Fibroblast of lung (primary cell): ENCODE results near the gene ZKSCAN3. TPM values are rescaled to one million over a fixed set of nuclear protein-coding genes. Genes with fewer than 3 reads are reported as not detected.

Source experiments
- DNase-seq, 2 donors: peaks; one replicate each; pipeline versions ENCODE4 v3.0.0 to v3.0.0-alpha.2; 2010; ENCODE audit warnings: low read depth in 2 of 2
- H2AFZ ChIP-seq: 2 replicates; pipeline ENCODE4 v1.5.1; 2012; ENCODE audit warnings: low read length, control low read depth, inconsistent platforms
- H3K27ac ChIP-seq: 2 replicates; pipeline ENCODE4 v1.5.1; 2011; ENCODE audit warnings: low read length, control low read depth; ENCODE audit not compliant: insufficient read depth
- H3K27me3 ChIP-seq: 2 replicates; pipeline ENCODE4 v1.5.1; 2011; ENCODE audit warnings: mild to moderate bottlenecking, low read length; ENCODE audit not compliant: control insufficient read depth, insufficient read depth
- H3K36me3 ChIP-seq: 2 replicates; pipeline ENCODE4 v1.5.1; 2011; ENCODE audit warnings: low read length; ENCODE audit not compliant: control insufficient read depth, insufficient read depth
- H3K4me1 ChIP-seq: 2 replicates; pipeline ENCODE4 v1.5.1; 2011; ENCODE audit warnings: low read length; ENCODE audit not compliant: control insufficient read depth, insufficient read depth; ENCODE audit errors: extremely low read depth
- H3K4me2 ChIP-seq: 2 replicates; pipeline ENCODE4 v1.5.1; 2011; ENCODE audit warnings: low read length, control low read depth; ENCODE audit not compliant: insufficient read depth; ENCODE audit errors: extremely low read depth
- H3K4me3 ChIP-seq, 4 experiments: fragments of 200-600 bp in 1 of 4; sonication (generic) in 1 of 4; replicated peaks in 1 of 4; 2 replicates each; pipeline ENCODE4 v1.5.1; 2011 to 2016; ENCODE audit warnings: low read length in 4 of 4, low read depth in 3 of 4, mild to moderate bottlenecking in 3 of 4, control low read depth in 2 of 4, inconsistent platforms in 1 of 4, mixed read lengths in 1 of 4; ENCODE audit not compliant: insufficient read depth in 1 of 4; ENCODE audit errors: control extremely low read depth in 1 of 4
- H3K79me2 ChIP-seq: 2 replicates; pipeline ENCODE4 v1.5.1; 2012; ENCODE audit warnings: mild to moderate bottlenecking, low read length, inconsistent platforms; ENCODE audit not compliant: control insufficient read depth, insufficient read depth
- H3K9ac ChIP-seq: 2 replicates; pipeline ENCODE4 v1.5.1; 2011; ENCODE audit warnings: mild to moderate bottlenecking, low read length, control low read depth; ENCODE audit not compliant: insufficient read depth
- H3K9me3 ChIP-seq: 2 replicates; pipeline ENCODE4 v1.5.1; 2012; ENCODE audit warnings: low read depth, low read length; ENCODE audit not compliant: control insufficient read depth, insufficient read depth
- H4K20me1 ChIP-seq: 2 replicates; pipeline ENCODE4 v1.5.1; 2011; ENCODE audit warnings: low read length; ENCODE audit not compliant: control insufficient read depth, insufficient read depth; ENCODE audit errors: extremely low read depth
- EZH2 ChIP-seq: IDR thresholded peaks from 2 replicates; pipeline ENCODE4 v1.5.1; 2012; ENCODE audit warnings: low read length, control low read depth, mild to moderate bottlenecking; ENCODE audit errors: missing control alignments
- polyA plus RNA-seq, 2 donors: library from polyadenylated mRNA; depleted of rRNA in 1 of 2; stranded (reverse) in 1 of 2; unstranded in 1 of 2; fragments of >200 nt; gene quantifications; 2 replicates each; pipeline ENCODE4 v1.2.1, GENCODE V29; 2011 to 2012; ENCODE audit warnings: missing spikeins in 1 of 2
- total RNA-seq: library from RNA; depleted of rRNA; stranded (reverse); fragments of >200 nt; gene quantifications from 2 replicates; pipeline ENCODE4 v1.2.1, GENCODE V29; 2014
- TF ChIP-seq, protein P1 (sequence below), 2 donors: IDR thresholded peaks in 1 of 2; conservative IDR thresholded peaks in 1 of 2; 1 replicate in 1 of 2; 2 replicates in 1 of 2; pipeline ENCODE4 v1.5.1; 2011 to 2012; ENCODE audit warnings: low read length in 2 of 2, control low read depth in 1 of 2, inconsistent platforms in 1 of 2, low read depth in 1 of 2, mild to moderate bottlenecking in 1 of 2

ZKSCAN3 gene
- total and polyA plus RNA-seq, 2 donors (not counting 1 experiment from before 2014, with no cell fraction given) = 3.9 to 6.9 TPM

DNA sequence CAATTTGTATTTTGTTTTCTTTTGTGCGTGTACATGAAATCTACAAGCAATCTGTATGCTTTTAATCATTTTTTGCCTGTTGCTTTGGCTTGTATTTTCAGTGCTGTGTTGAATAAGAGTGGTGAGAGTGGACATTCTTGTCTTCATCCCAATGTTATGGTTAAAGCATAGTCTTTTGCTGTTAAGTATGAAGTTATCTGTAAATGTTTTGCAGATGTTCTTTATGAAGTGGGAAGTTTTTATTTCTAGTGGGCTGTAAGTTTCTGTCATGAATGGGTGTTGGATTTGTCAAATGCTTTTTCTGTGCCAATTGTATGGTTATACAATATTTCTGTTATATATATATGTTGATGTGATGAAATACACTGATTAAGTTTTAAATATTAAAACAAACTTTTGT lies 24.2 kb downstream of the ZKSCAN3 start:
- H3K4me1 ChIP-seq = no peaks in the 10 kb centered on the region
- no peaks in the 10 kb centered on the region for H4K20me1 ChIP-seq
- TF ChIP-seq EZH2 = no peak
- TF ChIP-seq, protein P1, sequence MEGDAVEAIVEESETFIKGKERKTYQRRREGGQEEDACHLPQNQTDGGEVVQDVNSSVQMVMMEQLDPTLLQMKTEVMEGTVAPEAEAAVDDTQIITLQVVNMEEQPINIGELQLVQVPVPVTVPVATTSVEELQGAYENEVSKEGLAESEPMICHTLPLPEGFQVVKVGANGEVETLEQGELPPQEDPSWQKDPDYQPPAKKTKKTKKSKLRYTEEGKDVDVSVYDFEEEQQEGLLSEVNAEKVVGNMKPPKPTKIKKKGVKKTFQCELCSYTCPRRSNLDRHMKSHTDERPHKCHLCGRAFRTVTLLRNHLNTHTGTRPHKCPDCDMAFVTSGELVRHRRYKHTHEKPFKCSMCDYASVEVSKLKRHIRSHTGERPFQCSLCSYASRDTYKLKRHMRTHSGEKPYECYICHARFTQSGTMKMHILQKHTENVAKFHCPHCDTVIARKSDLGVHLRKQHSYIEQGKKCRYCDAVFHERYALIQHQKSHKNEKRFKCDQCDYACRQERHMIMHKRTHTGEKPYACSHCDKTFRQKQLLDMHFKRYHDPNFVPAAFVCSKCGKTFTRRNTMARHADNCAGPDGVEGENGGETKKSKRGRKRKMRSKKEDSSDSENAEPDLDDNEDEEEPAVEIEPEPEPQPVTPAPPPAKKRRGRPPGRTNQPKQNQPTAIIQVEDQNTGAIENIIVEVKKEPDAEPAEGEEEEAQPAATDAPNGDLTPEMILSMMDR (conservative IDR thresholded peaks at IDR 0.05 in 1 of 2, IDR thresholded peaks at IDR 0.05 in 1 of 2; ENCODE audit: low read depth in 1 of 2, low read length in 2 of 2) = no peak
- H3K9ac ChIP-seq = no peak overlapping the region
- H3K79me2 ChIP-seq = no peaks in the 10 kb centered on the region
- no peaks in the 10 kb centered on the region for H3K9me3 ChIP-seq
- no peak overlapping the region for H3K27ac ChIP-seq
- H2AFZ ChIP-seq = no peak overlapping the region
- H3K4me3 ChIP-seq = no peak overlapping the region
- no peaks in the 10 kb centered on the region for H3K27me3 ChIP-seq
- no peak overlapping the region for H3K4me2 ChIP-seq
- H3K36me3 ChIP-seq = no peaks in the 10 kb centered on the region
- no peak for DNase-seq

DNA sequence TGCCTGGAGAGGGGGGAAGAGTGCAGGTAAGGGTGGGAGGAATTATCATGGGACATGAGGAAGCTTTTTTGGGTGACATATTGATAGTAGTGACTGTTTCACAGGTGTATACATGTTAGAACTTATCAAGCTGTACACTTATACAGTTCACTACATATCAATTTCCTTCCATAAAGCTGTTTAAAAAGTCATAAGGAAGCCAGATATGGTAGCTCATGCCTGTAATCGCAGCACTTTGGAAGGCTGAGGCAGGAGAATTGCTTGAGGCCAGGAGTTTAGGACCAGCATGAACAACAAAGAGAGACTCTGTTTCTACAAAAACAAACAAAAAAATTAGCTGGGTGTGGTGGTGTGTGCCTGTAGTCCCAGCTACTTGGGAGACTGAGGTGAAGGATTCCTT lies 28.1 kb downstream of the ZKSCAN3 start:
- Histone ChIP-seq H3K4me1 (peaks cover 2% of the 10 kb centered on the region), H4K20me1 (no peaks in the 10 kb centered on the region), H3K79me2 (no peaks in the 10 kb centered on the region), H3K4me2 (no peak overlapping the region), H2AFZ (no peak overlapping the region), H3K4me3 (no peak overlapping the region), H3K27me3 (no peaks in the 10 kb centered on the region), H3K27ac (no peak overlapping the region), H3K9me3 (no peaks in the 10 kb centered on the region), H3K9ac (no peak overlapping the region), H3K36me3 (peaks cover 4% of the 10 kb centered on the region)
- TF ChIP-seq, protein P1 (conservative IDR thresholded peaks at IDR 0.05 in 1 of 2, IDR thresholded peaks at IDR 0.05 in 1 of 2; ENCODE audit: low read depth in 1 of 2, low read length in 2 of 2) = no peak
- no peak for TF ChIP-seq EZH2
- no peak for DNase-seq

DNA sequence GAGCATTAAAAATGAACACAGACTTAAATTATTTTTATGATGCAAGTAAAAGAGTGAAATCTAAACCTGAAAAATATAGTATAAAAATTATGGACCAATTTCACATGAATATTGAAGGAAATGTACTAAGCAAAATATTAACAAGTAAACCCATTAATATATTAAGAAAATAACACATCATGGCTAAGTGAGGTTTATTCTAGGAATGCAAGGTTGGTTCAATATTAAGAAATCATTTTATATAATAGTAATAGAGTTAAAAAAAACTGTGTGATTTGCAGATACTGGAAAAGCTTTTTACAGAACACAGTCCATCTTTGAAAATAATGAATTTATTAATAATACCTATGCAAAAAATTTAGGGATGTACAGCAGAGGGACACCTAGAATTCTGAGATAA lies 28.9 kb downstream of the ZKSCAN3 start:
- H3K4me2 ChIP-seq = no peak overlapping the region
- H3K9me3 ChIP-seq = no peaks in the 10 kb centered on the region
- peaks cover 4% of the 10 kb centered on the region for H3K36me3 ChIP-seq
- no peak overlapping the region for H3K9ac ChIP-seq
- no peak overlapping the region for H2AFZ ChIP-seq
- TF ChIP-seq, protein P1 (conservative IDR thresholded peaks at IDR 0.05 in 1 of 2, IDR thresholded peaks at IDR 0.05 in 1 of 2; ENCODE audit: low read depth in 1 of 2, low read length in 2 of 2) = no peak
- no peak for TF ChIP-seq EZH2
- H3K27me3 ChIP-seq = no peaks in the 10 kb centered on the region
- H4K20me1 ChIP-seq = no peaks in the 10 kb centered on the region
- H3K4me1 ChIP-seq = peaks cover 4% of the 10 kb centered on the region
- no peak overlapping the region for H3K27ac ChIP-seq
- no peak for DNase-seq
- no peaks in the 10 kb centered on the region for H3K79me2 ChIP-seq
- no peak overlapping the region for H3K4me3 ChIP-seq
